ENCODE measurements around the gene ARHGEF17.

- TF ChIP-seq EP300 (IDR thresholded peaks at IDR 0.05) (no peak), POLR2A (IDR thresholded peaks at IDR 0.05) (no peak), CTCF (IDR thresholded peaks at IDR 0.05) (no peak)
These were observed 42.7 kb upstream of the ARHGEF17 start for GRCh38 chr11:73265278-73265810.

Data from stomach (tissue), 4 donors.